NCI-H2081 treated with DMSO at 0.1 percent for 48 hours (cell line): ENCODE data around the gene RSPH9.

ENCODE experiments used
- DNase-seq: peaks from one replicate; lab custom pipeline; 2025; lab: John Stamatoyannopoulos, UW

The RSPH9 gene

GRCh38 chr6:43712579-43712978, 67.7 kb downstream of the RSPH9 start:
- no peak for DNase-seq

GRCh38 chr6:43713643-43714310, 68.9 kb downstream of the RSPH9 start:
- DNase-seq, result no peak

- DNase-seq, result no peak
Measured at GRCh38 chr6:43714311-43715055, 69.6 kb downstream of the RSPH9 start.

DNA sequence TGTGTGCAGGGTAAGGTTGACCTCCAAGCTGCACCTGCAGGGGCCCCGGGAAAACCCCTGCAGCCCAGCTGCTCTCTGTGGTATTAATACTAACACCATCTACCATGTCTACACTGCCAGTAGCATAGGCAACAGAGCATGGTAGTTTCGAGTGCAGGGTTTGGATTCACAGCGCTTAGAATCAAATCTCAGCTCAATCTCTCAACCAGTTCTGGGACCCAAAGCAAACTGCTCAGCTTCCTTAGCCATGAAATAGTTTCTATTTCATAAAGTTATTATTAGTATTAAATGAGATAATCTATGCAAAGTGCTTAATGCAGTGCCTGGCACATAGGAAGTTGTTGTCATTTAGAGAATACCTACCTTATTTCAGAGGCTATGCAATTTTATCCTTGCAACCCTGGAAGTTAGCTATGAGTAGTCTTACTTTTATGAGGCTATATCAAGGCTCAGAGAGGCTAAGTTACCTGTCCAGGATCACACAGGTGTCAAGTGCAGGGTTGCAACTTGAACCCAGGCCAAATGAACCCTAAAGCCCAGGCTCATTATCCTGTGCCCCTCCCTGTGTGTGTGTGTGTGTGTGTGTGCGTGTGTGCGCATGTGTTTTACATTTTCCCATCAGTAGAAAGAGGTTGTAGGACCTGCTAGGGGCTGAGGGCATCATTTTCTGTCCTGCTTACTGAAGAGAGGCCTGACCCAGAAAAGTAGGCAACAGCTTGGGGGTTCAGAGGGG, 70.4 kb downstream of the RSPH9 start:
- no peak for DNase-seq

GRCh38 chr6:43716099-43716498, 71.3 kb downstream of the RSPH9 start:
- no peak for DNase-seq

- DNase-seq, result no peak
Measured at GRCh38 chr6:43717389-43717788, 72.6 kb downstream of the RSPH9 start.

- DNase-seq, result no peak
Measured at GRCh38 chr6:43717822-43718221, 73.0 kb downstream of the RSPH9 start.

DNA sequence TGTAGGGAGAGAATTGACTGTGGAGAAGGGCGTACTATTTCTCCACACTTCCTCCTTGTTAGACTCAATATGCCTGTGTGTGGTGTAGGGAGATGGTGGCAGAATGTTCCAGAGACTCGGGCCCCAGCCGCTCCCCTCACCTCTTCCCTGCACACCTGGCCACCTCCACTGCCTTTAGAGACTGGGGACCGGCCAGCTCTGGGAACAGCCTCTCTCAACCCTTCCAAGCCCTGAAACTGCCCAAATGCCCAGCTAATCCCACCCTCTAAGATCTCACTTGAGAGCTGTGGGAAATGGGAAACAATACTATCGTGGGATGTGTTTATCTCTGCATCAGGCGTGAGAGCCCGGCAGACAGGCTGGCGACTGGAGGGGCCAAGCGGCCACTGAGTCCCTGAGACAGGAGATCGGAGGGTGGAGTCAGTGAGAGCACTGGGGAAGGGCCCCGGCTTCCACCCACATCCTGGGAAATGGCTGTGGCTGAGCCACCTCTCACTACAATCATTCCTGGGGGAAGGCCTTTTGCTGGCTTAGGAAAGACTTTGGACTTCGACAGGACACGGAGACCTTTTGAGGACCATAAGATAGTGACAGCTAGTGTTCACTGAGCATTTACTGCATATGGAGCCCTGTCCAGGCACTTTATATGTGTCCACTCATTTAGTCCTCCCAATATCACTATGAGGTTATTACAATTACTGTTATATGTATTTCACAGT, 73.7 kb downstream of the RSPH9 start:
- no peak for DNase-seq

DNA sequence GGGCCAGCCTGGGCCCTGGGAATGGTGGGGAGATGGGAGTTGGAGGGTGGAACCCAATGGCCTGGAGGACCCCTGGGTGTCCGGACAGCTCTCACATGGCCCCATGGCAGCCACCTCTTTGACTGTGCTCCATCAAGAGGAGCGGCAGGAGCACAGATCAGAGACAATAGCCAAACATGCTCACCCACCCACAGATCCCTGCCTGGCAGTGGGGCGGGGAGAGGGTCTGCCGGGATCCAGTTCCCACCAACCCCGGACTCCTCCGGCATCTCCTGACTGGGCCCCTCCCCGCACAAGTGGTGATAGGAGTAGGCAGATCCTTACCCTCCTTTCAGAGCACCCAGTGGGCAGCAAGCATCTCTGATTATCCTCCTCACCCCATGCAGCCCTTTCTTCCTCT, 74.7 kb downstream of the RSPH9 start:
- no peak for DNase-seq

GRCh38 chr6:43720999-43721398, 76.2 kb downstream of the RSPH9 start:
- no peak for DNase-seq
